CD4-positive, CD25-positive, alpha-beta regulatory T cell (primary cell): ENCODE data around the gene MAGEA4. TPM values are rescaled to one million over a fixed set of nuclear protein-coding genes. Genes with fewer than 3 reads are reported as not detected.

Experiments
- ATAC-seq, 2 donors: fragments of 150-1000 bp; cut with Tn5 transposase; one replicate each; pipeline ENCODE4 v1.10.0; 2021; ENCODE audit warnings: low read depth in 2 of 2, moderate number of reproducible peaks in 2 of 2, moderate library complexity in 1 of 2
- DNase-seq, 3 donors: peaks; one replicate each; pipeline versions ENCODE4 v3.0.0 to v3.0.0-alpha.2; 2012 to 2022; ENCODE audit warnings: mixed read lengths in 1 of 3
- H3K27ac ChIP-seq: one replicate; pipeline ENCODE4 v1.7.0; 2013; ENCODE audit warnings: mild to moderate bottlenecking, low read length; ENCODE audit not compliant: insufficient read depth, poor library complexity, severe bottlenecking
- H3K27me3 ChIP-seq: one replicate; pipeline ENCODE4 v1.7.0; 2013; ENCODE audit warnings: low read length; ENCODE audit not compliant: control insufficient read depth, insufficient read depth
- H3K36me3 ChIP-seq: one replicate; pipeline ENCODE4 v1.7.0; 2013; ENCODE audit warnings: mild to moderate bottlenecking, low read length, moderate library complexity; ENCODE audit not compliant: control insufficient read depth, insufficient read depth
- H3K4me1 ChIP-seq: 2 replicates; pipeline ENCODE4 v1.7.0; 2013; ENCODE audit warnings: mild to moderate bottlenecking, low read length; ENCODE audit not compliant: insufficient read depth, control insufficient read depth, poor library complexity, severe bottlenecking
- H3K4me3 ChIP-seq: one replicate; pipeline ENCODE4 v1.7.0; 2013; ENCODE audit warnings: low read depth, mild to moderate bottlenecking, low read length, moderate library complexity
- H3K9me3 ChIP-seq, 2 experiments: 1 replicate in 1 of 2; 2 replicates in 1 of 2; pipeline ENCODE4 v1.7.0; 2013; ENCODE audit warnings: low read length in 2 of 2, mild to moderate bottlenecking in 1 of 2, moderate library complexity in 1 of 2; ENCODE audit not compliant: control insufficient read depth in 2 of 2
- H3K27ac Mint-ChIP-seq, 3 donors: one replicate each; pipeline ENCODE4 v1.8.0; 2020 to 2022; ENCODE audit warnings: mild to moderate bottlenecking in 3 of 3, mixed read lengths in 3 of 3, moderate library complexity in 2 of 3
- H3K27me3 Mint-ChIP-seq: one replicate; pipeline ENCODE4 v1.8.0; 2022; ENCODE audit warnings: mild to moderate bottlenecking, mixed read lengths
- H3K36me3 Mint-ChIP-seq: one replicate; pipeline ENCODE4 v1.8.0; 2020; ENCODE audit warnings: mixed read lengths
- H3K4me1 Mint-ChIP-seq, 4 donors: one replicate each; pipeline ENCODE4 v1.8.0; 2020 to 2022; ENCODE audit warnings: mixed read lengths in 4 of 4, mild to moderate bottlenecking in 1 of 4
- H3K4me3 Mint-ChIP-seq, 4 donors: one replicate each; pipeline ENCODE4 v1.8.0; 2020 to 2022; ENCODE audit warnings: mild to moderate bottlenecking in 4 of 4, mixed read lengths in 4 of 4, moderate library complexity in 3 of 4
- H3K9me3 Mint-ChIP-seq, 7 donors: one replicate each; pipeline ENCODE4 v1.8.0; 2020 to 2022; ENCODE audit warnings: mixed read lengths in 7 of 7, mild to moderate bottlenecking in 3 of 7, moderate library complexity in 2 of 7
- polyA plus RNA-seq, 4 donors: library from polyadenylated mRNA; unstranded; fragments of 300-500 nt; fragmentation: Illumina TruSeq; gene quantifications; one replicate each; pipeline ENCODE4 v1.2.3, GENCODE V29; 2021
- total RNA-seq: library from RNA; stranded (reverse); gene quantifications from one replicate; pipeline ENCODE4 v1.2.3, GENCODE V29; 2022

Gene MAGEA4
- total and polyA plus RNA-seq, 5 donors from 2014 or later: not detected

DNA sequence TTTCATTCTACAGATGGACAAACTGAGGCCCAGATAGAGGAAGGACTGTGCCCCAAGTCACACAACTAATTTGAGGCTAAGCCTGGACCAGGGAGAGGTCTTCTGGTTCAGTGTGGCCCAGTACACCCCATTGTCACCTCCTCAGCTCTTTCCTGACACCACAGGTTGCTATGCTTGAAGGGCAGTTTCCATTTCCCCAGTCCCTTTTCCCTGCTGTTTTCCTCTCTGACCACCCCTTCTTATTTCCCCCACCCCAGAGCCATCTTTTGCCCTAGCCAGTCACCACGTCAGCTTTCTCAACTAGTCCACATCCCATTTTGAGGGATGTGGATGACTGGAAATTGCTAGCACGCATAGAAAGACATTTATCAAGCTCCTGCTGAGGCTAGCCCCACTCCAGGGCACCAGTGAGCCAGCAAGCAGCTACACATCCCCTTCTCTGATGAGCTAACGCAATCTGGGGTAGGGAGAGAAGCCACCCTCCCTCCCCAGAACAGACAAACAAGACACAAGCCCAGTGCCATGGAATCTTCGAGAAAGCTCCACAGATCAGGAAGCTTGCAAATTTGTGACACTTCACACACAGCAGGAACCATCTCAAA is 60.5 kb downstream of the MAGEA4 start:
- no peaks in the 10 kb centered on the region for H3K4me1 Mint-ChIP-seq
- H3K27ac Mint-ChIP-seq: no peak overlapping the region
- H3K9me3 ChIP-seq: no peaks in the 10 kb centered on the region
- H3K9me3 Mint-ChIP-seq: peaks cover 0 to 3% (median 0%) of the 10 kb centered on the region in 7 donors
- no peaks in the 10 kb centered on the region for H3K36me3 ChIP-seq
- H3K4me3 Mint-ChIP-seq: no peak overlapping the region
- no peaks in the 10 kb centered on the region for H3K27me3 ChIP-seq
- H3K4me3 ChIP-seq: no peak overlapping the region
- DNase-seq (no peak), ATAC-seq (no peak)
- H3K4me1 ChIP-seq: no peaks in the 10 kb centered on the region
- H3K27me3 Mint-ChIP-seq: peaks cover 15% of the 10 kb centered on the region
- no peak overlapping the region for H3K27ac ChIP-seq
- no peaks in the 10 kb centered on the region for H3K36me3 Mint-ChIP-seq

DNA sequence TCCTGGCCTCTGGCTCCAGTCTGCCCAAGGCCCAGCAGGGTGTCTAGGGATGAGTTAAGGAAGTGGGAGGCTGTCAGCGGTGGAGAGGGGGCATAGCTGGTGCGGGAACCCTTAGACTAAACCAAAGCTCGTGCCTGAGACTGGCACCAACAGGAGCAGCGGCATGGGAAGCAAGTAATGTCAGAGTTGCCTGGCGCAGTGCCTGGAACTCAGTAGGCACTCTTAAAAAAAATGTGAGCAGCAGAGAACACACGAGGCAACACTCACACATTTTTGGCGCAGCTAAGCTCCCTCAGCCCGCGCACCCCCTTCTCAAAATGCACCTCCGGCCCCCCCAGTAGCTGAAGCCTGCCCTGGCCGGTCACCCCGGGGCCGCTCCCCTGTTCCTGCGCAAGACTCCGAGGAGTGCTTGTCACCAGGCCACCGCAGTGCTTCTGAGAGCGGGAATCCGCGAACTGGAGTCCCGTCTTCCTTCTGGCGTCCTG is 61.2 kb downstream of the MAGEA4 start:
- Histone ChIP-seq H3K27me3 (no peaks in the 10 kb centered on the region), H3K27ac (no peak overlapping the region), H3K9me3 (no peaks in the 10 kb centered on the region), H3K4me1 (no peaks in the 10 kb centered on the region), H3K4me3 (no peak overlapping the region), H3K36me3 (no peaks in the 10 kb centered on the region)
- peaks cover 13% of the 10 kb centered on the region for H3K27me3 Mint-ChIP-seq
- no peak overlapping the region for H3K27ac Mint-ChIP-seq
- peaks cover 0 to 3% (median 0%) of the 10 kb centered on the region in 7 donors for H3K9me3 Mint-ChIP-seq
- ATAC-seq (no peak), DNase-seq (no peak)
- H3K36me3 Mint-ChIP-seq: no peaks in the 10 kb centered on the region
- H3K4me1 Mint-ChIP-seq: no peaks in the 10 kb centered on the region
- peak overlapping the region in 1 of 4 donors; percentile 50 for H3K4me3 Mint-ChIP-seq

Other genes with a start within 250 kb of the MAGEA4 start
- not detected for gene PRRG3, start 217.4 kb upstream of the MAGEA4 start, total RNA-seq
- not detected for gene PRRG3, start 217.4 kb upstream of the MAGEA4 start, polyA plus RNA-seq
- not detected for gene FATE1, start 196.9 kb upstream of the MAGEA4 start, total RNA-seq
- gene FATE1, start 196.9 kb upstream of the MAGEA4 start, polyA plus RNA-seq: not detected
- gene CNGA2, start 178.1 kb upstream of the MAGEA4 start, total RNA-seq: not detected
- not detected for gene CNGA2, start 178.1 kb upstream of the MAGEA4 start, polyA plus RNA-seq
- not detected for gene GABRE, start 61.8 kb downstream of the MAGEA4 start, total RNA-seq
- not detected for gene GABRE, start 61.8 kb downstream of the MAGEA4 start, polyA plus RNA-seq
- gene MAGEA10, start 225.7 kb downstream of the MAGEA4 start, total RNA-seq: not detected
- not detected for gene MAGEA10, start 225.7 kb downstream of the MAGEA4 start, polyA plus RNA-seq